ENCODE measurements around the gene CD38.

DNA sequence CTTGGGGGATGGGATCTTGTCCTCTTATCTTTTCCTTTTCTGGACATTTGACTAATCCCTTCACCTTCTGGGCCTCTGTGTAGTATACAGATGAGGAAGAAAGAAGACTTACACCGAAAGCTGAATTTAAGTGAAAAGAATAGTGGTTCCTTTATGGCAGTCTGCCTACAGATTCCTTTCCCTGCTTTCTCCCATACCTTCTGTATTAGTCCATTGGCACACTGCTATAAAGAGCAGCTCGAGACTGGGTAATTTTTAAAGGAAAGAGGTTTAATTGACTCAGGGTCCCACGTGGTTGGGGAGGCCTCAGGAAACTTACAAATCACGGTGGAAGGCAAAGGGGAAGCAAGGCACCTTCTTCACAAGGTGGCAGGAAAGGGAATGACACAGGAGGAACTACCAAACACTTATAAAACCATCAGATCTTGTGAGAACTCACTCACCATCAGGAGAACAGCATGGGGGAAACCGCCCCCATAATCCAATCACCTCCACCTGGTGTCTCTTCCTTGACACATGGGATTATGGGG, 34.0 kb upstream of the CD38 start:
- TF ChIP-seq, protein P1, sequence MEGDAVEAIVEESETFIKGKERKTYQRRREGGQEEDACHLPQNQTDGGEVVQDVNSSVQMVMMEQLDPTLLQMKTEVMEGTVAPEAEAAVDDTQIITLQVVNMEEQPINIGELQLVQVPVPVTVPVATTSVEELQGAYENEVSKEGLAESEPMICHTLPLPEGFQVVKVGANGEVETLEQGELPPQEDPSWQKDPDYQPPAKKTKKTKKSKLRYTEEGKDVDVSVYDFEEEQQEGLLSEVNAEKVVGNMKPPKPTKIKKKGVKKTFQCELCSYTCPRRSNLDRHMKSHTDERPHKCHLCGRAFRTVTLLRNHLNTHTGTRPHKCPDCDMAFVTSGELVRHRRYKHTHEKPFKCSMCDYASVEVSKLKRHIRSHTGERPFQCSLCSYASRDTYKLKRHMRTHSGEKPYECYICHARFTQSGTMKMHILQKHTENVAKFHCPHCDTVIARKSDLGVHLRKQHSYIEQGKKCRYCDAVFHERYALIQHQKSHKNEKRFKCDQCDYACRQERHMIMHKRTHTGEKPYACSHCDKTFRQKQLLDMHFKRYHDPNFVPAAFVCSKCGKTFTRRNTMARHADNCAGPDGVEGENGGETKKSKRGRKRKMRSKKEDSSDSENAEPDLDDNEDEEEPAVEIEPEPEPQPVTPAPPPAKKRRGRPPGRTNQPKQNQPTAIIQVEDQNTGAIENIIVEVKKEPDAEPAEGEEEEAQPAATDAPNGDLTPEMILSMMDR (IDR thresholded peaks at IDR 0.05) = no peak
- TF ChIP-seq POLR2A (IDR thresholded peaks at IDR 0.05) = no peak

Data from body of pancreas (tissue), 4 donors.